Ascending aorta (tissue), 2 donors: ENCODE measurements around the gene DFFA. TPM values are rescaled to one million over a fixed set of nuclear protein-coding genes. Genes with fewer than 3 reads are reported as not detected.

Source experiments
- DNase-seq, 2 donors: peaks; one replicate each; pipeline ENCODE4 v3.0.0-alpha.2; 2019; ENCODE audit warnings: low spot score in 2 of 2
- H3K27ac ChIP-seq, 2 donors: fragments of 200-600 bp; sonication (generic); one replicate each; pipeline ENCODE4 v1.5.1; 2016 to 2017; ENCODE audit warnings: mild to moderate bottlenecking in 1 of 2
- H3K27me3 ChIP-seq: fragments of 200-600 bp; sonication (generic); one replicate; pipeline ENCODE4 v1.5.1; 2017
- H3K36me3 ChIP-seq, 2 donors: fragments of 200-600 bp; sonication (generic); one replicate each; pipeline ENCODE4 v1.5.1; 2016
- H3K4me1 ChIP-seq, 2 donors: fragments of 200-600 bp; sonication (generic); one replicate each; pipeline ENCODE4 v1.5.1; 2016 to 2017; ENCODE audit warnings: mild to moderate bottlenecking in 1 of 2
- H3K4me3 ChIP-seq, 2 donors: fragments of 200-600 bp; sonication (generic); one replicate each; pipeline ENCODE4 v1.5.1; 2016 to 2017; ENCODE audit warnings: mild to moderate bottlenecking in 1 of 2
- H3K9me3 ChIP-seq, 2 donors: fragments of 200-600 bp; sonication (generic); one replicate each; pipeline ENCODE4 v1.5.1; 2016
- intact Hi-C: fragments of 100-400 bp; cut with DNase I; formaldehyde crosslinking; loops from one replicate; pipeline ENCODE4 v1.15.1; 2023
- total RNA-seq: library from RNA; depleted of rRNA; stranded (reverse); fragments of >200 nt; gene quantifications from one replicate; pipeline ENCODE4 v1.1.0, GENCODE V29; 2016
- TF ChIP-seq, protein P1 (sequence below), 3 experiments: fragments of 200-600 bp in 2 of 3; fragments of 450-650 bp in 1 of 3; sonication (generic) in 2 of 3; IDR thresholded peaks; one replicate each; pipeline ENCODE4 v1.5.1; 2016 to 2019; ENCODE audit warnings: antibody characterized with exemption in 3 of 3, mild to moderate bottlenecking in 1 of 3, moderate library complexity in 1 of 3

DFFA gene
- total RNA-seq, 1 donor from 2014 or later, result 11.8 TPM

DNA sequence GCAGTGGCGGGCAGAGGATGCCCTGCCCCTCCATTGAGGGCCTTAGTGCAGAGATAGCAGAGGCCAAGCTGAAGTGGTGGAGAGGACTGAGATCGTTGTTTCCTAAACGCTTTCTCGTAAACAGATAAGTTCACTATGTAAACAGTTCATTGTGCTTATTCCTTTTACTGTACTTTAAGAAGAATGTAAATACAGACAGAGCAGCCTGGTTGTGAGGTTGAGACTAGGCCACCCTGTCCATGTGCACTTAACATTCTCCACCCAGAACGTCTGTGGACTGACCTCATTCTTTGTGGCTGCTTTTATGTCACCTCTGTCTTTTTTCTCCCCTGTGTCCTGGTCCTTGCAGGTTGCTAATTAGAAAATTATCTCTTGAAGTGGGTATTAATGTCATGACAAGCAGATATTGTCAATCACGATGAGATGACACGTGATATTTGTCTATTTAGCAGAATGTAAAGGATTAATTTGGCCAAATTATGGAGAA is 33.6 kb downstream of the DFFA start:
- no peaks in the 10 kb centered on the region for H3K36me3 ChIP-seq
- intact Hi-C loops, result no loop called here
- TF ChIP-seq, protein P1, sequence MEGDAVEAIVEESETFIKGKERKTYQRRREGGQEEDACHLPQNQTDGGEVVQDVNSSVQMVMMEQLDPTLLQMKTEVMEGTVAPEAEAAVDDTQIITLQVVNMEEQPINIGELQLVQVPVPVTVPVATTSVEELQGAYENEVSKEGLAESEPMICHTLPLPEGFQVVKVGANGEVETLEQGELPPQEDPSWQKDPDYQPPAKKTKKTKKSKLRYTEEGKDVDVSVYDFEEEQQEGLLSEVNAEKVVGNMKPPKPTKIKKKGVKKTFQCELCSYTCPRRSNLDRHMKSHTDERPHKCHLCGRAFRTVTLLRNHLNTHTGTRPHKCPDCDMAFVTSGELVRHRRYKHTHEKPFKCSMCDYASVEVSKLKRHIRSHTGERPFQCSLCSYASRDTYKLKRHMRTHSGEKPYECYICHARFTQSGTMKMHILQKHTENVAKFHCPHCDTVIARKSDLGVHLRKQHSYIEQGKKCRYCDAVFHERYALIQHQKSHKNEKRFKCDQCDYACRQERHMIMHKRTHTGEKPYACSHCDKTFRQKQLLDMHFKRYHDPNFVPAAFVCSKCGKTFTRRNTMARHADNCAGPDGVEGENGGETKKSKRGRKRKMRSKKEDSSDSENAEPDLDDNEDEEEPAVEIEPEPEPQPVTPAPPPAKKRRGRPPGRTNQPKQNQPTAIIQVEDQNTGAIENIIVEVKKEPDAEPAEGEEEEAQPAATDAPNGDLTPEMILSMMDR (IDR thresholded peaks at IDR 0.05), result no peak
- no peaks in the 10 kb centered on the region for H3K9me3 ChIP-seq
- no peaks in the 10 kb centered on the region for H3K4me1 ChIP-seq
- no peak overlapping the region for H3K27ac ChIP-seq
- H3K27me3 ChIP-seq, result no peaks in the 10 kb centered on the region
- DNase-seq, result no peak
- H3K4me3 ChIP-seq, result no peak overlapping the region

DNA sequence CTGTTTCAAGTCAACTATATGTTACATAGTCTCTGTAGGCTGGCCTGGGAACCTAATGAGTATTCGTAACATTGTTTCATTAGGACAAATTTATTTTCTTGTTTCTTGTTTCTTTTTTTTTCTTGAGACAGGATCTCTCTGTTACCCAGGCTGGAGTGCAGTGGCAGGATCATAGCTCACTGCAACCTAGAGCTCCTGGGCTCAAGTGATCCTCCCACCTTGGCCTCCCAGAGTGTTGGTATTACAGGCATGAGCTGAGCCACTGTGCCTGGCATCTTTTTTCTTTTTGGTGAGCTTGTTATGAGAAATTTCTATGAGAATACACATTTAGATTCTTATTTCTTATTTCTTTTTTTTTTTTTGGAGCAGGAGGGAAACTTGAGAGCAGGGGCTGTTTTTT is 35.3 kb downstream of the DFFA start:
- Histone ChIP-seq H3K27ac (no peak overlapping the region), H3K27me3 (no peaks in the 10 kb centered on the region), H3K36me3 (no peaks in the 10 kb centered on the region), H3K9me3 (no peaks in the 10 kb centered on the region), H3K4me3 (no peak overlapping the region), H3K4me1 (no peaks in the 10 kb centered on the region)
- DNase-seq, result no peak
- TF ChIP-seq, protein P1 (IDR thresholded peaks at IDR 0.05), result no peak
- intact Hi-C loops, result no loop called here

DNA sequence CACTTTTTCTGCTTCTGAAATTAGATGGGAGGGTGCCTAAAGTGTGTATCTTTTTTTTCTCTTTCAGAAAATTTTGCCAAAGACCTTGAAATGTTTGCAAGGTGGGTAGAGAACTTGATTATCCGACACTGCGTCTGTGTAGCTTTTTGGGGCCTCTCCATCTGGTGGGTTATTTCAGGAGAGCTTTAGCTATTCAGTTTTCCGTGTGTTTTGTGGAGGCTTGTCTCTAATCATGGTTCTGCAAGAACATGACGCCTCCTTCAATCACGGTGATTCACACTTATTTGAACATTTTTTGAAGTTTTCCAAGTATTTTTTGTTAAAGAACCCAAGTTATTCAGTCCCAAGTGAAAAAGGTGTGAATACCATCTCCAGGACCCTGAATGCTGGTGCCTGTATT is 37.7 kb downstream of the DFFA start:
- Histone ChIP-seq H3K36me3 (no peaks in the 10 kb centered on the region), H3K4me1 (peaks cover 5 to 10% of the 10 kb centered on the region in 2 donors), H3K4me3 (no peak overlapping the region), H3K27ac (no peak overlapping the region), H3K9me3 (no peaks in the 10 kb centered on the region), H3K27me3 (no peaks in the 10 kb centered on the region)
- TF ChIP-seq, protein P1 (IDR thresholded peaks at IDR 0.05), result no peak
- intact Hi-C loops, result no loop called here
- DNase-seq, result no peak

DNA sequence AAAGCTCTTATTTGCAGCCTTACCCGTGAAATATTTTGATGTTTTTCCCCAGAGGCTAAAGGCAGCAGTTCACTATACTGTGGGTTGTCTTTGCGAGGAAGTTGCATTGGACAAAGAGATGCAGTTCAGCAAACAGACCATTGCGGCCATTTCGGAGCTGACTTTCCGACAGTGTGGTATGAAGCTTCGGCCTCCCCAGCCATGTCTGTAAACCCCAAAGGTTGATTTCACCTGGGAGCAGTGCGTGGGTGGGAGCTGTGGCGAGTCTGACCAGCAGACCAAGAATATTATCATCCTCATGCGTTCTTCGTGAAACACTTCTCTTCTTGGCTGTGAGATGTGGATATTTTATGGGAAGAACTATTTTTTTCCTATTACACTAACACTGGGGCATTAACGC is 38.5 kb downstream of the DFFA start:
- H3K4me1 ChIP-seq, result peaks cover 5 to 12% of the 10 kb centered on the region in 2 donors
- no peak for DNase-seq
- H3K27ac ChIP-seq, result no peak overlapping the region
- no peaks in the 10 kb centered on the region for H3K9me3 ChIP-seq
- H3K4me3 ChIP-seq, result no peak overlapping the region
- H3K36me3 ChIP-seq, result no peaks in the 10 kb centered on the region
- TF ChIP-seq, protein P1 (IDR thresholded peaks at IDR 0.05), result no peak
- intact Hi-C loops, result no loop called here
- no peaks in the 10 kb centered on the region for H3K27me3 ChIP-seq

DNA sequence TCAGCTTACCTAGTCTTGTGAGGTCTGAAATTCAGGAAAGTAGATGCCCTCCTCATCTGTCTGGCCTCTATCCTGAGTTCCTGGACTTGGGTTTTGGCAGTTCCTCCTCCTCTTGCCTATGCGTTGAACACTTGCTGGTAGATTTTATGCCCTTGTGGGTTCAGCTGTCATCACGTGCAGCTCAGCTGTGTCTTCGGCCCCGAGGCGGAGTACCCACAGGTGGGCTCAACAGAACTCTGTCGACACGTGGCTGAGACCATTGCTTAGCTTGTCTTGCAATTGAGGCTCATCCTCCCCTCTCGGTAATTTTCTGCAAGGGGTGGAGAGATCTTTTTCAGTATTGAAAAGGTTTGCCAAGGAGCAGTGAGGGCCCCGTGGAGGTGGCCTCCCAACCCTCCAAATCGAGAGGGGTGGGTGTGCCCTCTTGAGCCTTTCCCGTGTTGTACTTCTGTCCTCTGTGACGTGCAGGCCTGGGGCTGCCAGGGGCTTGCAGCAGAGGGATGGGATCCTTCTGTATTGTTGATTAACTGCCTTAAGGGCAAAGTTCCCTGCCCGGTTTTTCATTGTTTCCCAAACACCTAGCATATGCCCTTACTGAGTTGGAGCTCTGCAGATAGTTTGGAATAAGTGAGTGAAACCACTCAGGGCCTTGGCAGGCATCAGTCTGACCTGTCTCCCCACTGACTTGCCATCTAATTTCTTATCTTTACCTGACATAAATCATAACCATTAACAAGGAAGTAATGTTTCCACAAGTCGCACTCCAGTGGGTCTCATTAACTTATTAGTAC is 39.2 kb downstream of the DFFA start:
- no peak for DNase-seq
- H3K9me3 ChIP-seq, result no peaks in the 10 kb centered on the region
- no peak overlapping the region for H3K27ac ChIP-seq
- H3K4me3 ChIP-seq, result no peak overlapping the region
- H3K4me1 ChIP-seq, result peaks cover 5 to 12% of the 10 kb centered on the region in 2 donors
- H3K36me3 ChIP-seq, result no peaks in the 10 kb centered on the region
- H3K27me3 ChIP-seq, result no peaks in the 10 kb centered on the region
- TF ChIP-seq, protein P1 (IDR thresholded peaks at IDR 0.05), result no peak
- intact Hi-C loops, result no loop called here
